ENCODE measurements around the gene STKLD1. TPM values are rescaled to one million over a fixed set of nuclear protein-coding genes. Genes with fewer than 3 reads are reported as not detected.

The STKLD1 gene
- total RNA-seq, 4 donors from 2014 or later: 0.44 to 0.68 TPM; not detected in 2

DNA sequence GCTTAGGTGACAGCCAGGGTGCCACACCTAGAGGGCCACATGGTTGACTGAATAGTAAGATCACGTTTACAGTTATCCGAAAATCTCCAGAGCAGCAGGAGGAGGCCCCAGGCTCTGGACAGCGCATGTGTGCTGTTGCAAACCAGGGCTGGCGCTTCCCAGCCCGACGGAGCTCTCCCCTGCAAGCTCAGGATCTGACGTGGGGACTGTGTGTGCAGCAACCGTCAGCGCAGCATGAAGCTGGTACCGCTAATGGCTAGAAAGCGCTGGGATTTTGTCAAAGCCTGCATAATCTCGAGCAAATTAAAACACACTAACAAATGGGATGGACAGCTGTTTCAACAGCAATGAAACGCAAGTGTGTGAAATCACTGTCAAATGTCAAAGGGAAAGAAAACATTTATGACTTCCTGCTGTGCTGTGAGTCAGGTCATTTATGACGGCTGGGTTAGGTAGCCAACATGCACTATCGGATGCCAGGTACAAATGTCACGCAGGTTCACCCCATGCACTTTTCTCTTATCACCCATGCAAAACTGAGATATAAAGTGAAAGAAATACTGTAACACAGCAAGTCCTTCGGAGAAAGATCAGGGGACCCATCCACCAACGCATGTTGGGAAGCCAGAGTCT lies 7.8 kb upstream of the STKLD1 start:
- TF ChIP-seq, protein P1, sequence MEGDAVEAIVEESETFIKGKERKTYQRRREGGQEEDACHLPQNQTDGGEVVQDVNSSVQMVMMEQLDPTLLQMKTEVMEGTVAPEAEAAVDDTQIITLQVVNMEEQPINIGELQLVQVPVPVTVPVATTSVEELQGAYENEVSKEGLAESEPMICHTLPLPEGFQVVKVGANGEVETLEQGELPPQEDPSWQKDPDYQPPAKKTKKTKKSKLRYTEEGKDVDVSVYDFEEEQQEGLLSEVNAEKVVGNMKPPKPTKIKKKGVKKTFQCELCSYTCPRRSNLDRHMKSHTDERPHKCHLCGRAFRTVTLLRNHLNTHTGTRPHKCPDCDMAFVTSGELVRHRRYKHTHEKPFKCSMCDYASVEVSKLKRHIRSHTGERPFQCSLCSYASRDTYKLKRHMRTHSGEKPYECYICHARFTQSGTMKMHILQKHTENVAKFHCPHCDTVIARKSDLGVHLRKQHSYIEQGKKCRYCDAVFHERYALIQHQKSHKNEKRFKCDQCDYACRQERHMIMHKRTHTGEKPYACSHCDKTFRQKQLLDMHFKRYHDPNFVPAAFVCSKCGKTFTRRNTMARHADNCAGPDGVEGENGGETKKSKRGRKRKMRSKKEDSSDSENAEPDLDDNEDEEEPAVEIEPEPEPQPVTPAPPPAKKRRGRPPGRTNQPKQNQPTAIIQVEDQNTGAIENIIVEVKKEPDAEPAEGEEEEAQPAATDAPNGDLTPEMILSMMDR (IDR thresholded peaks at IDR 0.05; ENCODE audit: low read depth): no peak

DNA sequence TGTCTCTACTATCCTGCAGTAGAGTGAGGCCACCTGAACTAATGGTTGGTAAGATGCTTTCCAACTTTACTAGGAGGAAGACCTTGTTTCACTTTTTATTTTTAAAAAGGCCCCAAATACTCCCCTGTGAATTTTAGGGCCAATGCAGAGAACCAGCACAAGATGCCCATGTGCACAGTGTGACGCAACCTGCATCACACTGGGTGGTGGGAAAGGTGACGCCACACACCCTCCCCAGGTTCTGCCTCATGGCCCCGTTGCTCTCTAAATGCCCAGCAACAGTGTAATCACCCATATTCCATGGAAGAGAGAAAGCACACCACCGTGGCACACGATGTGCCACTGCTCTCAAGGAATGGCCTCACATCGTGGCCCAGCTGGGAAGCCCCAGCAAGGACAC lies 6.7 kb upstream of the STKLD1 start:
- TF ChIP-seq, protein P1 (IDR thresholded peaks at IDR 0.05; ENCODE audit: low read depth): no peak

DNA sequence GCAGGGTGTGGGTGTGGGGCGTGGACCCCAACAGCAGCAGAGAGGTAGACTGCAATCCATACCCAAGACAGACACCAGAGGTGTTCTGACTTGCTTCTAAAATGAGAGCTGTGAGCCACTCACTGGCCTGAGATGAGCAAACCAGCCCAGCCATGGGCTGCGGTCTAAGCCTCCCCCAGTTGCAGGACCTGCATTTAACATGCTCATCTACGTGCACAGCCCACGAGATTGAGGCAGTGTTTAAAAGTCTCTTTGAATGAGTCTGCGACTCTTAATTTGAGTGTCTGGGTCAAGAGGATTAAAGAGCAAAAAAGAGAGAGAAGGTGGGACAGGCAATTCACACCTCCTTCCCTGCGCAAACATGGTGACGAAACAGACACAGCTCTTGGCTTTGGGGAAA lies 6.2 kb upstream of the STKLD1 start:
- TF ChIP-seq, protein P1 (IDR thresholded peaks at IDR 0.05; ENCODE audit: low read depth): no peak

DNA sequence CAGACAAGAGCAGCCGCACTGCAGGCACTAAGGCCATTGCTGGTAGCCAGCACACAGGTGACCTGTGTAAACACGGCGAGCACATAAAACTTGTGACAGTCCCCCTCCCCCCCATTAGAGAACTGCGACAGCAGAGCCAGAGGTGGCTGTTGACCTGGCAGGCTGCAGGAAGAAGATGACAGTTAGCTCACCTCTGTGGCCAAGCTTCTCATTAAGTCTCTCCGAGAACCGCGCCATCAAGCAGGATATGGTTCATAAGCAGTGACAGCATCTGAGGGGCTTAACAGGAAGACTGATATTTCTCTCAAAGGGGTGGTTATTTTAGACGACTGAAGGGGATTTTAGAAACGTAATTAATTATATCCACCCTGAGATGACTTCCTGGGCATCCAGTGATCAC lies 5.5 kb upstream of the STKLD1 start:
- TF ChIP-seq, protein P1 (IDR thresholded peaks at IDR 0.05; ENCODE audit: low read depth): no peak

DNA sequence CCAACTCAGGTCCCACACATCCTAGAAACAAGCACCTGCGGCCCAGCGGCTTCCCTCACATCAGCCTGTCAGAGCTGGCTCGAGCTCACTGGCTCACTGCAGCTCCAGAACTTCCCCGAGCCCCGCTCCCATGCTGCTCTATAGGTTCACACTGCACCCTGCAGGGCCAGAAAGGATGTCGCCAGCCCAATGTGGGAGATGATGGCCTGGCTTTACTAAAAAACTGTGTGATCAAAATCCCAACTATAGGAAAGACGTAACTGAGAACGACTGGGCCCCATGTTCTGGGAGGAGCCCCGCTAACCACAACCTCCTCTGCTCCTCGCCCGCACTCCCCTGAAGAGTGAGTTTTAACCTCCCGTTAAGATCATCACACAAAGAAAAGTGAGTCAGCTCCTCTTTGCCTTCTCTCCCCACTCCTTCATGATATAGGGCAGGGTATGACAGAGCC lies 4.9 kb upstream of the STKLD1 start:
- TF ChIP-seq, protein P1 (IDR thresholded peaks at IDR 0.05; ENCODE audit: low read depth): no peak

DNA sequence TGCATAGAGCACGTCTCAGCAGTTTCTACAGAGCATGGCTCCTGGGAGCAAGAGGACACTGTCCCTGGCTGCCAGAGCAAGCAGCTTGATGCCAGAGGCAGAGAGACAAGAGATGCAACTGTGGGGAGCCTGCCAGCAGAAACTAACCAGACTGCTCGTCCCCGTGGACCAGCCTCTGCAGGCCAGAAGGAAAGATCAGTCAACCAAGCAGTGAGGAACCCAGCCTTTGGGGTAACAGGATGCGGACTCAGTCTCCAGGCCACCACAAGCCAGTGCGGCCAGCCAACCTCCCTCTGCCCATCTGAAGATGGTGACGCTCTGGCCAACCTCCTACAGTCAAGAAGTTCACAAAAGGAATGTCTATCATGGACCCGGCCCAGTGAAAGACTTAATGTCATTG lies 4.0 kb upstream of the STKLD1 start:
- TF ChIP-seq, protein P1 (IDR thresholded peaks at IDR 0.05; ENCODE audit: low read depth): no peak

DNA sequence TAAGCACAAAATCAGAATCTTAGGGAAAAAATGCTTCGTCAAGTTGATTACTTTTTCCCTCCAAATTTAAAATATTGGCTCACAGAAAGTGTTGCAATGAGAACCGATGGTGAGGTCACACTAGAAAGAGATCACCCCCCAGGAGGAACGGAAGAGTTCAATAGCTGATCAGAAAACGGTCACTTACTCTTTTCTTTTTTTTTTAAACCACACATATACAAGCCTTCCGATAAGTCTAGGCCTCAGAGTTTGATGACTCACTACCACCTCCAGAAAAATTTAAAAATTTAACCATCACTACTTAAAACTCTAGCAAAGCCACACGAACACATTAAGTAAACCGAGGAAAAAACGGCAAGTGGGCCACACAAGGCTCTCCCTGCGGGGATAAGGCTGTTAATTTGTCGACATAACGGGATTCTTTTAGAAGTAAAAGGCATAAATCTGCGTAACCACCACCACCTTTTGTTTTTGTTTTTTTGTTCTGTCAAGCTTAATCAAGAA lies 1.5 kb upstream of the STKLD1 start:
- TF ChIP-seq, protein P1 (IDR thresholded peaks at IDR 0.05; ENCODE audit: low read depth): no peak
